H9 (cell line): ENCODE results near the gene IQSEC1. TPM values are rescaled to one million over a fixed set of nuclear protein-coding genes. Genes with fewer than 3 reads are reported as not detected.

Experiments used
- DNase-seq: peaks from one replicate; pipeline ENCODE4 v3.0.0-alpha.2; 2017
- H2AFZ ChIP-seq: one replicate; pipeline ENCODE4 v1.6.1; 2013; ENCODE audit warnings: mild to moderate bottlenecking, low read length, control low read depth, moderate library complexity
- H2AK5ac ChIP-seq: 2 replicates; pipeline ENCODE4 v1.6.1; 2013; ENCODE audit warnings: low read length, control low read depth, mixed read lengths; ENCODE audit not compliant: insufficient read length
- H2BK120ac ChIP-seq: one replicate; pipeline ENCODE4 v1.6.1; 2013; ENCODE audit warnings: low read depth, mild to moderate bottlenecking, low read length, control low read depth, inconsistent platforms; ENCODE audit not compliant: poor library complexity, severe bottlenecking
- H2BK12ac ChIP-seq: 2 replicates; pipeline ENCODE4 v1.6.1; 2013; ENCODE audit warnings: low read length, control low read depth, mixed read lengths, low read depth; ENCODE audit not compliant: insufficient read length
- H2BK15ac ChIP-seq: 2 replicates; pipeline ENCODE4 v1.6.1; 2013; ENCODE audit warnings: low read depth, low read length, control low read depth
- H2BK20ac ChIP-seq: one replicate; pipeline ENCODE4 v1.6.1; 2013; ENCODE audit warnings: low read depth, mild to moderate bottlenecking, low read length, control low read depth, inconsistent platforms; ENCODE audit not compliant: poor library complexity, severe bottlenecking
- H2BK5ac ChIP-seq: 2 replicates; pipeline ENCODE4 v1.6.1; 2013; ENCODE audit warnings: low read length, control low read depth, mixed read lengths; ENCODE audit not compliant: insufficient read length
- H3K14ac ChIP-seq: 2 replicates; pipeline ENCODE4 v1.6.1; 2013; ENCODE audit warnings: low read length, control low read depth; ENCODE audit not compliant: insufficient read depth
- H3K18ac ChIP-seq: 2 replicates; pipeline ENCODE4 v1.6.1; 2013; ENCODE audit warnings: low read depth, mild to moderate bottlenecking, mixed read lengths, low read length, control low read depth; ENCODE audit not compliant: insufficient read length
- H3K23ac ChIP-seq: 2 replicates; pipeline ENCODE4 v1.6.1; 2013; ENCODE audit warnings: low read length, control low read depth, mixed read lengths, low read depth; ENCODE audit not compliant: insufficient read length
- H3K23me2 ChIP-seq: 2 replicates; pipeline ENCODE4 v1.6.1; 2013; ENCODE audit warnings: low read depth, mild to moderate bottlenecking, mixed read lengths, low read length, control low read depth; ENCODE audit not compliant: insufficient read length, poor library complexity, severe bottlenecking
- H3K27ac ChIP-seq: 2 replicates; pipeline ENCODE4 v1.5.1; 2013; ENCODE audit warnings: low read length, control low read depth, mixed read lengths, low read depth; ENCODE audit not compliant: insufficient read length
- H3K27me3 ChIP-seq: 2 replicates; pipeline ENCODE4 v1.6.1; 2013; ENCODE audit warnings: low read length, control low read depth, inconsistent platforms; ENCODE audit not compliant: insufficient read depth
- H3K4ac ChIP-seq: 2 replicates; pipeline ENCODE4 v1.6.1; 2013; ENCODE audit warnings: low read depth, mild to moderate bottlenecking, control low read depth, inconsistent platforms, low read length, moderate library complexity
- H3K4me1 ChIP-seq: 2 replicates; pipeline ENCODE4 v1.6.1; 2013; ENCODE audit warnings: low read length, control low read depth, inconsistent platforms; ENCODE audit not compliant: insufficient read depth
- H3K4me2 ChIP-seq: 2 replicates; pipeline ENCODE4 v1.6.1; 2013; ENCODE audit warnings: low read length, control low read depth, mixed read lengths; ENCODE audit not compliant: insufficient read length, insufficient read depth
- H3K56ac ChIP-seq: 2 replicates; pipeline ENCODE4 v1.6.1; 2013; ENCODE audit warnings: low read depth, mild to moderate bottlenecking, mixed read lengths, low read length, control low read depth; ENCODE audit not compliant: insufficient read length
- H3K79me1 ChIP-seq: 2 replicates; pipeline ENCODE4 v1.6.1; 2013; ENCODE audit warnings: low read depth, mild to moderate bottlenecking, moderate library complexity, low read length, control low read depth, inconsistent platforms; ENCODE audit not compliant: insufficient read depth, poor library complexity, severe bottlenecking
- H3K79me2 ChIP-seq: 2 replicates; pipeline ENCODE4 v1.6.1; 2013; ENCODE audit warnings: low read length, control low read depth, inconsistent platforms; ENCODE audit not compliant: insufficient read depth
- H3K9ac ChIP-seq: 2 replicates; pipeline ENCODE4 v1.6.1; 2013; ENCODE audit warnings: low read length, control low read depth, mixed read lengths; ENCODE audit not compliant: insufficient read length; ENCODE audit errors: extremely low read depth
- H3K9me3 ChIP-seq: one replicate; pipeline ENCODE4 v1.6.1; 2013; ENCODE audit warnings: low read depth, low read length, inconsistent platforms; ENCODE audit not compliant: control insufficient read depth
- H3T11ph ChIP-seq: one replicate; pipeline ENCODE4 v1.6.1; 2013; ENCODE audit warnings: mild to moderate bottlenecking, low read length, control low read depth, inconsistent platforms
- H4K20me1 ChIP-seq: one replicate; pipeline ENCODE4 v1.6.1; 2013; ENCODE audit not compliant: control insufficient read depth, insufficient read length, insufficient read depth
- H4K5ac ChIP-seq: 2 replicates; pipeline ENCODE4 v1.6.1; 2013; ENCODE audit warnings: low read depth, mild to moderate bottlenecking, mixed read lengths, low read length, control low read depth; ENCODE audit not compliant: insufficient read length
- H4K8ac ChIP-seq: replicated peaks from 2 replicates; pipeline ENCODE4 v1.6.1; 2013; ENCODE audit warnings: low read length, control low read depth, mixed read lengths, low read depth; ENCODE audit not compliant: insufficient read length
- H4K91ac ChIP-seq: 2 replicates; pipeline ENCODE4 v1.6.1; 2013; ENCODE audit warnings: low read depth, mild to moderate bottlenecking, moderate library complexity, mixed read lengths, low read length, control low read depth; ENCODE audit not compliant: insufficient read length
- H3K27ac Mint-ChIP-seq, 3 experiments: 2 replicates in 2 of 3; 3 replicates in 1 of 3; pipeline ENCODE4 v1.8.0; 2020 to 2021; ENCODE audit warnings: mixed read lengths in 3 of 3, mild to moderate bottlenecking in 1 of 3, moderate library complexity in 1 of 3
- H3K27me3 Mint-ChIP-seq: 2 replicates; pipeline ENCODE4 v1.8.0; 2021; ENCODE audit warnings: low read depth, mild to moderate bottlenecking, moderate library complexity, mixed read lengths
- H3K36me3 Mint-ChIP-seq, 3 experiments: 2 replicates in 2 of 3; 3 replicates in 1 of 3; pipeline ENCODE4 v1.8.0; 2020 to 2021; ENCODE audit warnings: low read depth in 3 of 3, mixed read lengths in 3 of 3; ENCODE audit not compliant: insufficient read depth in 1 of 3
- H3K4me1 Mint-ChIP-seq, 2 experiments: 2 replicates each; pipeline ENCODE4 v1.8.0; 2020; ENCODE audit warnings: mixed read lengths in 2 of 2
- H3K4me3 Mint-ChIP-seq, 2 experiments: 2 replicates in 1 of 2; 3 replicates in 1 of 2; pipeline ENCODE4 v1.8.0; 2020 to 2021; ENCODE audit warnings: mild to moderate bottlenecking in 2 of 2, mixed read lengths in 2 of 2, moderate library complexity in 1 of 2
- H3K9me3 Mint-ChIP-seq, 2 experiments: 2 replicates in 1 of 2; 3 replicates in 1 of 2; pipeline ENCODE4 v1.8.0; 2020; ENCODE audit warnings: mild to moderate bottlenecking in 2 of 2, mixed read lengths in 2 of 2, moderate library complexity in 1 of 2
- WGBS: extraction: QIAGEN DNeasy Blood & Tissue Kit; methylation state at CpG from one replicate; pipeline ENCODE4 v1.1.7; 2013; ENCODE audit warnings: missing lambda C conversion rate, low lambda C conversion rate, mixed read lengths; ENCODE audit not compliant: insufficient read length; ENCODE audit errors: extremely low coverage; 5-methylcytosine and 5-hydroxymethylcytosine counted together
- total RNA-seq: library from RNA; stranded (reverse); gene quantifications from 2 replicates; pipeline ENCODE4 v1.2.1, GENCODE V29; 2021
- TF ChIP-seq, protein P1 (sequence below): fragments of 200-600 bp; sonication (generic); conservative IDR thresholded peaks from 3 replicates; pipeline ENCODE4 v1.8.0; 2021; ENCODE audit warnings: antibody characterized with exemption, mild to moderate bottlenecking

The IQSEC1 gene
- total RNA-seq, 1 experiment from 2014 or later, result 19.1 TPM

DNA sequence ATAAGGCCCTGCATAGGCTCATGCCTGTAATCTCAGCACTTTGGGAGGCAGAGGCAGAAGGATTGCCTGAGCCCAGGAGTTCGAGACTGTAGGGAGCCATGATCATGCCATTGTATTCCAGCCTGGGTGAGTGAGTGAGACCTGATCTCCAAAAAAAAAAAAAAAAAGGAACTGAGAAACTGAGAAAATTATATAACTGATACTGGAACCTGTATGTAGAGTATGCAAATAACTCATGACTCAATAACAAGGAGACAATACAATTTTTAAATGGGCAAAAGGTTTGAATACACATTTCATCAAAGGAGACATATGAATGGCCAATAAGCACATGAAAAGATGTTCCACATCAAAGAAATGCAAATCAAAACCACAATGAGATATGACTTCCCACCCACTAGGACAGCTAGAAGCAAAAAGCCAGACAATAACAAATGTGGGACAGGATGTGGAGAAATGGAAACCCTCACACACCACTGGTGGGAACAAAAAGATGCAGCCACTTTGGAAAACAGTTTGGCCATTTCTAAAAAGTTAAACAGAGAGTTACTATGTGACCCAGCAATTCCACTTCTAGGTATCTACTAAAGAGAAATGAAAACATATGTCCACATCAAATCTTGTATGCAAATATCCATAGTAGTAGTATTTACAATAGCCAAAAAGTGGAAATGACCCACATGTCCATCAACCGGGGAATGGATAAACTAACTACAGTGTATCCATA lies 70.7 kb downstream of the IQSEC1 start:
- Histone ChIP-seq H3K23me2 (no peaks in the 10 kb centered on the region), H3K4ac (no peak overlapping the region), H2BK15ac (no peak overlapping the region), H4K8ac (no peak overlapping the region), H2BK120ac (no peak overlapping the region), H2AK5ac (no peak overlapping the region), H3K9ac (no peak overlapping the region), H3K27me3 (no peaks in the 10 kb centered on the region), H3K14ac (no peak overlapping the region), H2AFZ (no peak overlapping the region), H4K5ac (no peak overlapping the region), H3K23ac (no peak overlapping the region), H2BK12ac (no peak overlapping the region), H3T11ph (no peak overlapping the region), H3K56ac (no peak overlapping the region), H3K9me3 (no peaks in the 10 kb centered on the region), H4K91ac (no peak overlapping the region), H3K4me1 (peaks cover 2% of the 10 kb centered on the region; the same call in 1 of the 2 replicates), H2BK5ac (no peak overlapping the region), H3K79me1 (no peaks in the 10 kb centered on the region), H3K4me2 (no peak overlapping the region), H3K27ac (no peak overlapping the region), H3K18ac (no peak overlapping the region), H2BK20ac (no peak overlapping the region), H4K20me1 (no peaks in the 10 kb centered on the region), H3K79me2 (no peaks in the 10 kb centered on the region)
- no CpG with 5 or more reads among the region's 2 CpGs for WGBS
- H3K27me3 Mint-ChIP-seq, result peaks cover 10% of the 10 kb centered on the region
- TF ChIP-seq, protein P1, sequence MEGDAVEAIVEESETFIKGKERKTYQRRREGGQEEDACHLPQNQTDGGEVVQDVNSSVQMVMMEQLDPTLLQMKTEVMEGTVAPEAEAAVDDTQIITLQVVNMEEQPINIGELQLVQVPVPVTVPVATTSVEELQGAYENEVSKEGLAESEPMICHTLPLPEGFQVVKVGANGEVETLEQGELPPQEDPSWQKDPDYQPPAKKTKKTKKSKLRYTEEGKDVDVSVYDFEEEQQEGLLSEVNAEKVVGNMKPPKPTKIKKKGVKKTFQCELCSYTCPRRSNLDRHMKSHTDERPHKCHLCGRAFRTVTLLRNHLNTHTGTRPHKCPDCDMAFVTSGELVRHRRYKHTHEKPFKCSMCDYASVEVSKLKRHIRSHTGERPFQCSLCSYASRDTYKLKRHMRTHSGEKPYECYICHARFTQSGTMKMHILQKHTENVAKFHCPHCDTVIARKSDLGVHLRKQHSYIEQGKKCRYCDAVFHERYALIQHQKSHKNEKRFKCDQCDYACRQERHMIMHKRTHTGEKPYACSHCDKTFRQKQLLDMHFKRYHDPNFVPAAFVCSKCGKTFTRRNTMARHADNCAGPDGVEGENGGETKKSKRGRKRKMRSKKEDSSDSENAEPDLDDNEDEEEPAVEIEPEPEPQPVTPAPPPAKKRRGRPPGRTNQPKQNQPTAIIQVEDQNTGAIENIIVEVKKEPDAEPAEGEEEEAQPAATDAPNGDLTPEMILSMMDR, result no peak
- no peaks in the 10 kb centered on the region for H3K9me3 Mint-ChIP-seq
- DNase-seq, result no peak
- H3K27ac Mint-ChIP-seq, result no peak overlapping the region
- peaks cover 20 to 37% of the 10 kb centered on the region in 2 experiments for H3K4me1 Mint-ChIP-seq
- H3K36me3 Mint-ChIP-seq, result no peaks in the 10 kb centered on the region
- no peak overlapping the region for H3K4me3 Mint-ChIP-seq
